BE2C (cell line): ENCODE results near the gene KCNH8.

Experiments used
- DNase-seq: peaks from one replicate; pipeline ENCODE4 v3.0.0-alpha.2; 2020
- H3K27me3 ChIP-seq: fragments of 250-450 bp; sonication (Bioruptor Pico); 2 replicates; pipeline ENCODE4 v1.5.1; 2020; ENCODE audit warnings: mild to moderate bottlenecking
- H3K36me3 ChIP-seq: fragments of 250-450 bp; sonication (Bioruptor Pico); 2 replicates; pipeline ENCODE4 v1.5.1; 2020; ENCODE audit warnings: mild to moderate bottlenecking
- H3K4me1 ChIP-seq: fragments of 250-450 bp; sonication (Bioruptor Pico); 2 replicates; pipeline ENCODE4 v1.5.1; 2020
- H3K4me3 ChIP-seq: 2 replicates; pipeline ENCODE4 v1.5.1; 2011; ENCODE audit warnings: low read depth, low read length
- H3K9me3 ChIP-seq: fragments of 250-450 bp; sonication (Bioruptor Pico); 2 replicates; pipeline ENCODE4 v1.5.1; 2020
- CTCF ChIP-seq: IDR thresholded peaks from 2 replicates; pipeline ENCODE4 v1.5.1; 2012; ENCODE audit warnings: mild to moderate bottlenecking, low read depth, low read length

KCNH8 gene

GRCh38 chr3:19522305-19522704 is 374.0 kb downstream of the KCNH8 start:
- no peak overlapping the region for H3K4me3 ChIP-seq
- no peak for DNase-seq
- no peaks in the 10 kb centered on the region for H3K27me3 ChIP-seq
- no peaks in the 10 kb centered on the region for H3K4me1 ChIP-seq
- TF ChIP-seq CTCF, result no peak
- H3K36me3 ChIP-seq, result no peaks in the 10 kb centered on the region
- H3K9me3 ChIP-seq, result no peaks in the 10 kb centered on the region

GRCh38 chr3:19526071-19526470 is 377.8 kb downstream of the KCNH8 start:
- Histone ChIP-seq H3K27me3 (no peaks in the 10 kb centered on the region), H3K4me1 (no peaks in the 10 kb centered on the region), H3K9me3 (no peaks in the 10 kb centered on the region), H3K36me3 (no peaks in the 10 kb centered on the region), H3K4me3 (no peak overlapping the region)
- no peak for DNase-seq
- TF ChIP-seq CTCF, result no peak

GRCh38 chr3:19527746-19528145 is 379.4 kb downstream of the KCNH8 start:
- DNase-seq, result no peak
- Histone ChIP-seq H3K4me1 (no peaks in the 10 kb centered on the region), H3K9me3 (no peaks in the 10 kb centered on the region), H3K27me3 (no peaks in the 10 kb centered on the region), H3K36me3 (no peaks in the 10 kb centered on the region), H3K4me3 (no peak overlapping the region)
- no peak for TF ChIP-seq CTCF

GRCh38 chr3:19531426-19531825 is 383.1 kb downstream of the KCNH8 start:
- DNase-seq, result no peak
- Histone ChIP-seq H3K4me3 (no peak overlapping the region), H3K9me3 (no peaks in the 10 kb centered on the region), H3K27me3 (no peaks in the 10 kb centered on the region), H3K4me1 (no peaks in the 10 kb centered on the region), H3K36me3 (no peaks in the 10 kb centered on the region)
- TF ChIP-seq CTCF, result no peak

GRCh38 chr3:19539518-19540392 is 391.4 kb downstream of the KCNH8 start:
- TF ChIP-seq CTCF, result no peak
- Histone ChIP-seq H3K4me3 (no peak overlapping the region), H3K36me3 (no peaks in the 10 kb centered on the region), H3K4me1 (no peaks in the 10 kb centered on the region), H3K27me3 (no peaks in the 10 kb centered on the region), H3K9me3 (no peaks in the 10 kb centered on the region)
- DNase-seq, result no peak

- no peak for TF ChIP-seq CTCF
- Histone ChIP-seq H3K36me3 (no peaks in the 10 kb centered on the region), H3K4me1 (no peaks in the 10 kb centered on the region), H3K4me3 (no peak overlapping the region), H3K27me3 (no peaks in the 10 kb centered on the region), H3K9me3 (no peaks in the 10 kb centered on the region)
- no peak for DNase-seq
Measured at GRCh38 chr3:19540464-19540863, 392.2 kb downstream of the KCNH8 start.
